Esophagus squamous epithelium (tissue), 4 donors: Measurements from ENCODE around the gene DNM2.

ENCODE experiments used
- CTCF ChIP-seq, 6 experiments: fragments of 450-650 bp in 4 of 6; fragments of 200-600 bp in 2 of 6; sonication (generic) in 2 of 6; IDR thresholded peaks; one replicate each; pipeline ENCODE4 v1.5.1; 2016 to 2019; ENCODE audit warnings: antibody characterized with exemption in 6 of 6, mild to moderate bottlenecking in 4 of 6, moderate library complexity in 4 of 6
- POLR2A ChIP-seq, 4 donors: fragments of 450-650 bp; IDR thresholded peaks; one replicate each; pipeline ENCODE4 v1.6.1; 2017; ENCODE audit warnings: antibody characterized with exemption in 4 of 4, mild to moderate bottlenecking in 4 of 4, moderate library complexity in 3 of 4

- TF ChIP-seq CTCF (IDR thresholded peaks at IDR 0.05) (no peak), POLR2A (IDR thresholded peaks at IDR 0.05) (no peak)
These were observed 105.8 kb downstream of the DNM2 start for GRCh38 chr19:10823690-10824089.
